SK-N-SH treated with all-trans-retinoic acid at 6 μM for 48 hours (cell line): ENCODE results near the gene CEP350.

Experiments
- ATAC-seq: fragments of 200-7000 bp; cut with Tn5 transposase; 3 replicates; pipeline ENCODE4 v1.9.1; 2020; ENCODE audit warnings: mild to moderate bottlenecking, moderate library complexity
- ARNTL ChIP-seq: fragments of 450-650 bp; formaldehyde crosslinking; IDR thresholded peaks from 2 replicates; pipeline ENCODE4 v1.5.0; 2020; ENCODE audit warnings: low read depth, mild to moderate bottlenecking, moderate library complexity, borderline replicate concordance
- BACH2 ChIP-seq: fragments of 250-450 bp; sonication (Bioruptor Pico); IDR thresholded peaks from 2 replicates; pipeline ENCODE4 v1.9.0; 2021; ENCODE audit warnings: mild to moderate bottlenecking, borderline replicate concordance
- GLIS3 ChIP-seq: fragments of 250-450 bp; sonication (Bioruptor Pico); IDR thresholded peaks from 2 replicates; pipeline ENCODE4 v1.5.0; 2020; ENCODE audit warnings: mild to moderate bottlenecking, moderate library complexity
- ISL1 ChIP-seq: fragments of 250-450 bp; sonication (Bioruptor Pico); IDR thresholded peaks from 2 replicates; pipeline ENCODE4 v2.1.2; 2022; ENCODE audit warnings: mild to moderate bottlenecking, moderate library complexity
- RARB ChIP-seq: fragments of 250-450 bp; sonication (Bioruptor Pico); IDR thresholded peaks from 2 replicates; pipeline ENCODE4 v1.8.0; 2021; ENCODE audit warnings: mild to moderate bottlenecking, moderate library complexity
- SNAI2 ChIP-seq: fragments of 250-450 bp; sonication (Bioruptor Pico); IDR thresholded peaks from 2 replicates; pipeline ENCODE4 v1.5.0; 2020; ENCODE audit warnings: mild to moderate bottlenecking, moderate library complexity
- TCF4 ChIP-seq: fragments of 250-450 bp; sonication (Bioruptor Pico); IDR thresholded peaks from 2 replicates; pipeline ENCODE4 v1.8.0; 2021; ENCODE audit warnings: mild to moderate bottlenecking, moderate library complexity, borderline replicate concordance
- TOX ChIP-seq: fragments of 250-450 bp; sonication (Bioruptor Pico); IDR thresholded peaks from 2 replicates; pipeline ENCODE4 v1.8.0; 2021; ENCODE audit warnings: mild to moderate bottlenecking, moderate library complexity, borderline replicate concordance
- ZC3H10 ChIP-seq: fragments of 250-450 bp; sonication (Bioruptor Pico); IDR thresholded peaks from 2 replicates; pipeline ENCODE4 v1.5.1; 2021; ENCODE audit warnings: mild to moderate bottlenecking, moderate library complexity
- ZFP3 ChIP-seq: fragments of 250-450 bp; sonication (Bioruptor Pico); IDR thresholded peaks from 2 replicates; pipeline ENCODE4 v1.5.0; 2020; ENCODE audit warnings: mild to moderate bottlenecking, moderate library complexity
- ZFP30 ChIP-seq: fragments of 450-650 bp; formaldehyde crosslinking; IDR thresholded peaks from 2 replicates; pipeline ENCODE4 v1.5.0; 2022; ENCODE audit warnings: mild to moderate bottlenecking, moderate library complexity
- ZNF565 ChIP-seq: fragments of 450-650 bp; formaldehyde crosslinking; conservative IDR thresholded peaks from 2 replicates; pipeline ENCODE4 v1.5.0; 2020; ENCODE audit warnings: low read depth, mild to moderate bottlenecking, moderate library complexity
- ZNF70 ChIP-seq: fragments of 450-650 bp; formaldehyde crosslinking; IDR thresholded peaks from 2 replicates; pipeline ENCODE4 v1.5.0; 2020; ENCODE audit warnings: mild to moderate bottlenecking, moderate library complexity
- ZNF8 ChIP-seq: fragments of 450-650 bp; formaldehyde crosslinking; IDR thresholded peaks from 2 replicates; pipeline ENCODE4 v1.5.0; 2020; ENCODE audit warnings: mild to moderate bottlenecking, moderate library complexity
- TF ChIP-seq, protein P1 (sequence below): fragments of 250-450 bp; sonication (Bioruptor Pico); IDR thresholded peaks from 2 replicates; pipeline ENCODE4 v1.8.0; 2020; ENCODE audit warnings: mild to moderate bottlenecking, moderate library complexity, borderline replicate concordance
- TF ChIP-seq, protein P2 (sequence below): fragments of 250-450 bp; sonication (Bioruptor Pico); IDR thresholded peaks from 2 replicates; pipeline ENCODE4 v1.5.1; 2021; ENCODE audit warnings: mild to moderate bottlenecking, moderate library complexity
- TF ChIP-seq, protein P3 (sequence below): fragments of 250-450 bp; sonication (Bioruptor Pico); IDR thresholded peaks from 2 replicates; pipeline ENCODE4 v1.5.1; 2020; ENCODE audit warnings: low read depth, mild to moderate bottlenecking, moderate library complexity
- TF ChIP-seq, protein P4 (sequence below): fragments of 250-450 bp; sonication (Bioruptor Pico); IDR thresholded peaks from 2 replicates; pipeline ENCODE4 v1.8.0; 2021; ENCODE audit warnings: low read depth, mild to moderate bottlenecking, moderate library complexity, borderline replicate concordance

CEP350 gene

DNA sequence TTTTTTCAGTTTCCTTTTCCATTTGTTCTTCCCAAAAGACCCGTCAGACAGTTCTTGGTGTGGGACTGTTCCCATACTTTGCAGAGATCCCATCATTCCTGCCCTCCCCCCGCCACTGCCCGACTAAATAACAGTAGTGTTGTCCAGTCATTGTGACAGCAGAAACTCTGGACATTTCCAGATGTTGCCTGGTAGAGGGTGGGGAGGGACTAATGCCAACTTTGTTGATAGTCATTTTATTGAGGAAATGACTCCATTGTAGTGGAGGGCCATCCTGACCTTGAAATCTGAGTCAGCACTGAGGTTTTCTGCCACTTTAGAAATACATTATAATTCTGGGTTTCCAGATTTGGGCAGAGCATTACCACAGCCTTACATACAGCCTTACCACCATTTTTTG is 85.4 kb downstream of the CEP350 start:
- TF ChIP-seq ZFP3 (no peak), ZC3H10 (CRISPR knock-in tag) (no peak), GLIS3 (CRISPR knock-in tag) (no peak)
- TF ChIP-seq, all 23 proteins: peak for 0
- no peak for ATAC-seq

DNA sequence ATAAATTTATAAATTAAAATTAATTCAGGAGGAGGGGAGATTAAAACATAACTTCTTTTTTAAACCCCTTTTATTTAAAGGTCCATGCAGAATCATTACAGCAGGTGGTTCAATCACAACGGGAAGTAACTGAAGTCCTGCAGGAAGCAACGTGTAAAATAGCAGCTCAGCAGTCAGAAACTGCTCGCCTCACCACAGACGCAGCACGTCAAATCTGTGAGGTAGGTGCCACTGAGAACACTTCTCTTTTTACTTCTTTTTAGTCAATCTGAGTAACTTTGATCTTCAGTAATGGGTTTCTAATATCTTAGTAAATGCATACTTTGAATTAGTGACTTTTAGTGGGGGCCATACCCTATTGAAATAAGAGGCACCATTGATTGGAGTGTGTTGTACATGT is 87.0 kb downstream of the CEP350 start:
- TF ChIP-seq ARNTL (CRISPR knock-in tag) (no peak), BACH2 (CRISPR knock-in tag) (no peak), ZNF70 (CRISPR knock-in tag) (no peak), ISL1 (CRISPR knock-in tag) (no peak)
- ATAC-seq, result no peak

DNA sequence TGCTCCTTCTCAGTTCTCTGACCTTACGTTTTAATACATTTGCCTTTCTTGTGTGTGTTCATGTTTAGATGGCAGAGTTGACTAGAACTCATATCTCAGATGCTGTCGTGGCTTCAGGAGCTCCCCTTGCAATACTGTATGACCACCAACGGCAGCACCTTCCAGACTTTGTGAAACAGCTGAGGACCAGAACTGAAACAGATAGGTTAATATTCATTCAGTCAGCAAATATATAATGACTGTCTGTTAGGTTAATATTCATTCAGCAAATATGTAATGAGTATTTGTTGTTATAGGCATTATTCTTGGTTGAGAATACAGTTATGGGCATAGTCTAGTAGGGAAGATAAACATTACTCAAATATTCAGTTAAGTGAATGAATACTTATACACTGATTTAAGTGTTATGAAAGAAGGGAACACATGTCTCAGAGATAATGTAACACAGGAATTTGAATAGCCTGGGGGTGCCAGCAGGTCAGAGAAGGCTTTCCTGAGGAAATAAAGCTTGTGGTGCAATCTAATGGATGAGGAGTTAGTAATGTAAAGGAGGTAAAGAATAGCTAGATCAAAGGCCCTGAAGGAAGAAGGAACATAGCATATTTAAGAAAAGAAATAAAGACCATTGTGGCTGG is 88.5 kb downstream of the CEP350 start:
- ATAC-seq, result no peak
- TF ChIP-seq TCF4 (CRISPR knock-in tag), result no peak
- TF ChIP-seq ZNF70 (CRISPR knock-in tag), result no peak
- no peak for TF ChIP-seq ZNF8 (CRISPR knock-in tag)
- no peak for TF ChIP-seq ZNF565 (CRISPR knock-in tag)
- TF ChIP-seq, protein P1, sequence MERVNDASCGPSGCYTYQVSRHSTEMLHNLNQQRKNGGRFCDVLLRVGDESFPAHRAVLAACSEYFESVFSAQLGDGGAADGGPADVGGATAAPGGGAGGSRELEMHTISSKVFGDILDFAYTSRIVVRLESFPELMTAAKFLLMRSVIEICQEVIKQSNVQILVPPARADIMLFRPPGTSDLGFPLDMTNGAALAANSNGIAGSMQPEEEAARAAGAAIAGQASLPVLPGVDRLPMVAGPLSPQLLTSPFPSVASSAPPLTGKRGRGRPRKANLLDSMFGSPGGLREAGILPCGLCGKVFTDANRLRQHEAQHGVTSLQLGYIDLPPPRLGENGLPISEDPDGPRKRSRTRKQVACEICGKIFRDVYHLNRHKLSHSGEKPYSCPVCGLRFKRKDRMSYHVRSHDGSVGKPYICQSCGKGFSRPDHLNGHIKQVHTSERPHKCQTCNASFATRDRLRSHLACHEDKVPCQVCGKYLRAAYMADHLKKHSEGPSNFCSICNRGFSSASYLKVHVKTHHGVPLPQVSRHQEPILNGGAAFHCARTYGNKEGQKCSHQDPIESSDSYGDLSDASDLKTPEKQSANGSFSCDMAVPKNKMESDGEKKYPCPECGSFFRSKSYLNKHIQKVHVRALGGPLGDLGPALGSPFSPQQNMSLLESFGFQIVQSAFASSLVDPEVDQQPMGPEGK (CRISPR knock-in tag), result no peak
- TF ChIP-seq, protein P2, sequence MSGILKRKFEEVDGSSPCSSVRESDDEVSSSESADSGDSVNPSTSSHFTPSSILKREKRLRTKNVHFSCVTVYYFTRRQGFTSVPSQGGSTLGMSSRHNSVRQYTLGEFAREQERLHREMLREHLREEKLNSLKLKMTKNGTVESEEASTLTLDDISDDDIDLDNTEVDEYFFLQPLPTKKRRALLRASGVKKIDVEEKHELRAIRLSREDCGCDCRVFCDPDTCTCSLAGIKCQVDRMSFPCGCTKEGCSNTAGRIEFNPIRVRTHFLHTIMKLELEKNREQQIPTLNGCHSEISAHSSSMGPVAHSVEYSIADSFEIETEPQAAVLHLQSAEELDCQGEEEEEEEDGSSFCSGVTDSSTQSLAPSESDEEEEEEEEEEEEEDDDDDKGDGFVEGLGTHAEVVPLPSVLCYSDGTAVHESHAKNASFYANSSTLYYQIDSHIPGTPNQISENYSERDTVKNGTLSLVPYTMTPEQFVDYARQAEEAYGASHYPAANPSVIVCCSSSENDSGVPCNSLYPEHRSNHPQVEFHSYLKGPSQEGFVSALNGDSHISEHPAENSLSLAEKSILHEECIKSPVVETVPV (CRISPR knock-in tag), result no peak
- no peak for TF ChIP-seq RARB (CRISPR knock-in tag)
- no peak for TF ChIP-seq TOX (CRISPR knock-in tag)
- TF ChIP-seq SNAI2 (CRISPR knock-in tag), result no peak
- TF ChIP-seq GLIS3 (CRISPR knock-in tag), result no peak
- TF ChIP-seq, protein P3, sequence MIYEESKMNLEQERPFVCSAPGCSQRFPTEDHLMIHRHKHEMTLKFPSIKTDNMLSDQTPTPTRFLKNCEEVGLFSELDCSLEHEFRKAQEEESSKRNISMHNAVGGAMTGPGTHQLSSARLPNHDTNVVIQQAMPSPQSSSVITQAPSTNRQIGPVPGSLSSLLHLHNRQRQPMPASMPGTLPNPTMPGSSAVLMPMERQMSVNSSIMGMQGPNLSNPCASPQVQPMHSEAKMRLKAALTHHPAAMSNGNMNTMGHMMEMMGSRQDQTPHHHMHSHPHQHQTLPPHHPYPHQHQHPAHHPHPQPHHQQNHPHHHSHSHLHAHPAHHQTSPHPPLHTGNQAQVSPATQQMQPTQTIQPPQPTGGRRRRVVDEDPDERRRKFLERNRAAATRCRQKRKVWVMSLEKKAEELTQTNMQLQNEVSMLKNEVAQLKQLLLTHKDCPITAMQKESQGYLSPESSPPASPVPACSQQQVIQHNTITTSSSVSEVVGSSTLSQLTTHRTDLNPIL (CRISPR knock-in tag), result no peak
- no peak for TF ChIP-seq ZFP30 (CRISPR knock-in tag)

DNA sequence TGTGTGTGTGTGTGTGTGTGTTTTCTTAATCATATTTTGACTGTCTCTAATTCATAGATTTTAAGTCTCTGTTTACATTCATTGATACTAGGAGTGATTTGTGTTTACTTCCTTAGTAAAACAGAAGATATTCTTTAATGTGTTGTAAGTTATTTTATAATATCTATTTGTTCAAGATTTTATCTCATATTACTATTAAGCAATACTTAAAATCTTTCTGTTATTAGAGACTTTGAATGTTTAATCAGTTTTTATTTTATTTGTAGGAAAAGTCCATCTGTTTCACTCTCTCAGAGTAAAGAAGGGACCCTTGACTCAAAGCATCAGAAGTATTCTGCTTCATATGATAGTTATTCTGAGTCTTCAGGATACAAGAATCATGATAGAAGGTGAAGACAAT is 89.2 kb downstream of the CEP350 start:
- TF ChIP-seq TOX (CRISPR knock-in tag) (no peak), ZNF565 (CRISPR knock-in tag) (no peak), ZNF70 (CRISPR knock-in tag) (no peak), TCF4 (CRISPR knock-in tag) (no peak), GLIS3 (CRISPR knock-in tag) (no peak)
- ATAC-seq, result no peak

DNA sequence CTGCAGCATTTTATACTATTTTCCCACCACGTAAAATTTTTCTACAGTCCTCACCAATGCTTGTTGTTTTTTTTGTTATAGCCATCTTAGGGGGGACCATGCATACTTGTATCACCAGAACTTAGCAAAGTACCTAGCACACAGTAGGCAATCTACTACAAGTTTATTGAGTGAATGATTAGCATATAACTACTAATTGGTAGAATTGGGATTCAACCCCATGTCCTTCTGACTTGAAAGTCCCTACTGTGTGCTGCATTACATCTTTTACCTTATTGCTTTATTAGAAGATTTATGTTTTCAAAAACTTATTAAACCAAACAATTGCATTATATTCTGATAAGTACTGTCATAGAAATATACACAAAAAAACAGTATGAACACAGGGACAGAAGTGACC is 92.1 kb downstream of the CEP350 start:
- ATAC-seq, result no peak
- TF ChIP-seq ZFP30 (CRISPR knock-in tag) (no peak), ZC3H10 (CRISPR knock-in tag) (no peak), GLIS3 (CRISPR knock-in tag) (no peak), ZNF565 (CRISPR knock-in tag) (no peak), ZNF70 (CRISPR knock-in tag) (no peak), SNAI2 (CRISPR knock-in tag) (no peak), TCF4 (CRISPR knock-in tag) (no peak), ARNTL (CRISPR knock-in tag) (no peak)
- TF ChIP-seq, protein P2 (CRISPR knock-in tag), result no peak
- TF ChIP-seq, protein P4, sequence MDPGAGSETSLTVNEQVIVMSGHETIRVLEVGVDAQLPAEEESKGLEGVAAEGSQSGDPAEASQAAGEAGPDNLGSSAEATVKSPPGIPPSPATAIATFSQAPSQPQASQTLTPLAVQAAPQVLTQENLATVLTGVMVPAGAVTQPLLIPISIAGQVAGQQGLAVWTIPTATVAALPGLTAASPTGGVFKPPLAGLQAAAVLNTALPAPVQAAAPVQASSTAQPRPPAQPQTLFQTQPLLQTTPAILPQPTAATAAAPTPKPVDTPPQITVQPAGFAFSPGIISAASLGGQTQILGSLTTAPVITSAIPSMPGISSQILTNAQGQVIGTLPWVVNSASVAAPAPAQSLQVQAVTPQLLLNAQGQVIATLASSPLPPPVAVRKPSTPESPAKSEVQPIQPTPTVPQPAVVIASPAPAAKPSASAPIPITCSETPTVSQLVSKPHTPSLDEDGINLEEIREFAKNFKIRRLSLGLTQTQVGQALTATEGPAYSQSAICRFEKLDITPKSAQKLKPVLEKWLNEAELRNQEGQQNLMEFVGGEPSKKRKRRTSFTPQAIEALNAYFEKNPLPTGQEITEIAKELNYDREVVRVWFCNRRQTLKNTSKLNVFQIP (CRISPR knock-in tag), result no peak
- TF ChIP-seq, protein P1 (CRISPR knock-in tag), result no peak
